PC-3 (cell line): Measurements from ENCODE around the gene CHD2.

ENCODE experiments used
- CTCF ChIP-seq: fragments of 300-600 bp; sonication (generic); conservative IDR thresholded peaks from 2 replicates; pipeline ENCODE4 v1.5.1; 2017; ENCODE audit warnings: antibody characterized with exemption, low read depth, mild to moderate bottlenecking, low read length
- EZH2phosphoT487 ChIP-seq: fragments of 300-600 bp; sonication (generic); IDR thresholded peaks from 2 replicates; pipeline ENCODE4 v1.6.1; 2018; ENCODE audit warnings: mild to moderate bottlenecking, antibody characterized with exemption, low read length, borderline replicate concordance

- TF ChIP-seq CTCF (no peak), EZH2phosphoT487 (no peak)
Measured at GRCh38 chr15:92879949-92880725, 20.0 kb upstream of the CHD2 start.
